MM.1S (cell line): ENCODE measurements around the gene FRK.

Source experiments
- DNase-seq: peaks from one replicate; pipeline ENCODE4 v3.0.0-alpha.2; 2015
- H2AFZ ChIP-seq: fragments of 300-600 bp; sonication (generic); 2 replicates; pipeline ENCODE4 v1.6.0; 2016; ENCODE audit warnings: antibody characterized with exemption, low read length
- H3F3A ChIP-seq: fragments of 300-600 bp; sonication (generic); 2 replicates; pipeline ENCODE4 v1.6.1; 2016; ENCODE audit warnings: mild to moderate bottlenecking, antibody characterized with exemption, low read length, moderate library complexity, mixed read lengths; ENCODE audit not compliant: insufficient read depth
- H3K27ac ChIP-seq: fragments of 300-600 bp; sonication (generic); 2 replicates; pipeline ENCODE4 v1.5.1; 2016; ENCODE audit warnings: mild to moderate bottlenecking, low read length
- H3K27me3 ChIP-seq: fragments of 300-600 bp; sonication (generic); replicated peaks from 2 replicates; pipeline ENCODE4 v1.6.0; 2016; ENCODE audit warnings: low read length; ENCODE audit not compliant: insufficient read depth
- H3K36me3 ChIP-seq: fragments of 300-600 bp; sonication (generic); replicated peaks from 2 replicates; pipeline ENCODE4 v1.6.1; 2016; ENCODE audit warnings: mild to moderate bottlenecking, low read length, mixed read lengths; ENCODE audit not compliant: insufficient read depth
- H3K4me1 ChIP-seq: fragments of 300-600 bp; sonication (generic); 2 replicates; pipeline ENCODE4 v1.6.1; 2016; ENCODE audit warnings: low read length, mixed read lengths
- H3K4me2 ChIP-seq: fragments of 300-600 bp; sonication (generic); 2 replicates; pipeline ENCODE4 v1.6.0; 2016; ENCODE audit warnings: low read depth, low read length
- H3K4me3 ChIP-seq: fragments of 300-600 bp; sonication (generic); 2 replicates; pipeline ENCODE4 v1.5.1; 2016; ENCODE audit warnings: low read length, mixed read lengths
- H3K79me2 ChIP-seq: fragments of 300-600 bp; sonication (generic); 2 replicates; pipeline ENCODE4 v1.6.1; 2016; ENCODE audit warnings: mixed run types, low read length, mixed read lengths
- H3K9ac ChIP-seq: fragments of 300-600 bp; sonication (generic); 2 replicates; pipeline ENCODE4 v1.6.1; 2016; ENCODE audit warnings: low read length, mixed read lengths
- H3K9me2 ChIP-seq: fragments of 300-600 bp; sonication (generic); replicated peaks from 2 replicates; pipeline ENCODE4 v1.6.1; 2016; ENCODE audit warnings: mild to moderate bottlenecking, low read length, mixed read lengths; ENCODE audit not compliant: insufficient read depth
- H3K9me3 ChIP-seq: fragments of 300-600 bp; sonication (generic); replicated peaks from 2 replicates; pipeline ENCODE4 v1.6.1; 2016; ENCODE audit warnings: mild to moderate bottlenecking, low read length, mixed read lengths; ENCODE audit not compliant: insufficient read depth
- H4K20me1 ChIP-seq: fragments of 300-600 bp; sonication (generic); 2 replicates; pipeline ENCODE4 v1.6.1; 2016; ENCODE audit warnings: mild to moderate bottlenecking, low read length, moderate library complexity, mixed read lengths; ENCODE audit not compliant: insufficient read depth
- EZH2 ChIP-seq: fragments of 300-600 bp; sonication (generic); optimal IDR thresholded peaks from 2 replicates; pipeline ENCODE3; 2017; ENCODE audit warnings: low read depth, mild to moderate bottlenecking, antibody characterized with exemption, low read length, mixed read lengths
- EZH2phosphoT487 ChIP-seq: fragments of 300-600 bp; sonication (generic); IDR thresholded peaks from 2 replicates; pipeline ENCODE4 v1.6.1; 2018; ENCODE audit warnings: antibody characterized with exemption, low read length
- TF ChIP-seq, protein P1 (sequence below): fragments of 300-600 bp; sonication (generic); IDR thresholded peaks from 2 replicates; pipeline ENCODE4 v1.5.1; 2016; ENCODE audit warnings: antibody characterized with exemption, low read length, mixed read lengths

FRK gene

DNA sequence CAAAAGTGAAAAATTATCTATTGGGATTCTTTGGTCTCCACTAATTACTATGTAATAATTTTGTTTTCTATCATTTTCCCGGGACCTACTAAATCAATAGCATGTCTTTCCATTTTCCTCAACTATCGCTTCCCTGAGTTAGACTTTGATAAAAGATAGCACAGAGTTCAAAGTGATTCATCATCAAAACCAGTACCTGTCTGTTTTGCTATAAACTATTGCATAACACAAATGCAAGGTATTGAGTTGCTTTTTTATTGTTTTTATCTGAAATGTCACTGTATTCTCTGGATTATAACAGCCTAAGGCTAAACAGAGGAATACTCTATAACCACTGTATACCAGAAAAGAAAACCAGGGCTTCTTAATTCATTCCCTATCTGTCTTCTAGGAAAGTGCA is 19.7 kb downstream of the FRK start:
- Histone ChIP-seq H3K4me3 (no peak overlapping the region), H3K27me3 (no peaks in the 10 kb centered on the region), H3K9me3 (no peaks in the 10 kb centered on the region), H3F3A (no peaks in the 10 kb centered on the region), H2AFZ (no peak overlapping the region), H3K9me2 (no peaks in the 10 kb centered on the region), H3K36me3 (no peaks in the 10 kb centered on the region), H3K4me2 (no peak overlapping the region), H3K79me2 (no peaks in the 10 kb centered on the region), H4K20me1 (no peaks in the 10 kb centered on the region), H3K9ac (no peak overlapping the region), H3K4me1 (no peaks in the 10 kb centered on the region), H3K27ac (no peak overlapping the region)
- TF ChIP-seq EZH2, result no peak
- no peak for TF ChIP-seq EZH2phosphoT487
- TF ChIP-seq, protein P1, sequence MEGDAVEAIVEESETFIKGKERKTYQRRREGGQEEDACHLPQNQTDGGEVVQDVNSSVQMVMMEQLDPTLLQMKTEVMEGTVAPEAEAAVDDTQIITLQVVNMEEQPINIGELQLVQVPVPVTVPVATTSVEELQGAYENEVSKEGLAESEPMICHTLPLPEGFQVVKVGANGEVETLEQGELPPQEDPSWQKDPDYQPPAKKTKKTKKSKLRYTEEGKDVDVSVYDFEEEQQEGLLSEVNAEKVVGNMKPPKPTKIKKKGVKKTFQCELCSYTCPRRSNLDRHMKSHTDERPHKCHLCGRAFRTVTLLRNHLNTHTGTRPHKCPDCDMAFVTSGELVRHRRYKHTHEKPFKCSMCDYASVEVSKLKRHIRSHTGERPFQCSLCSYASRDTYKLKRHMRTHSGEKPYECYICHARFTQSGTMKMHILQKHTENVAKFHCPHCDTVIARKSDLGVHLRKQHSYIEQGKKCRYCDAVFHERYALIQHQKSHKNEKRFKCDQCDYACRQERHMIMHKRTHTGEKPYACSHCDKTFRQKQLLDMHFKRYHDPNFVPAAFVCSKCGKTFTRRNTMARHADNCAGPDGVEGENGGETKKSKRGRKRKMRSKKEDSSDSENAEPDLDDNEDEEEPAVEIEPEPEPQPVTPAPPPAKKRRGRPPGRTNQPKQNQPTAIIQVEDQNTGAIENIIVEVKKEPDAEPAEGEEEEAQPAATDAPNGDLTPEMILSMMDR, result no peak
- no peak for DNase-seq

DNA sequence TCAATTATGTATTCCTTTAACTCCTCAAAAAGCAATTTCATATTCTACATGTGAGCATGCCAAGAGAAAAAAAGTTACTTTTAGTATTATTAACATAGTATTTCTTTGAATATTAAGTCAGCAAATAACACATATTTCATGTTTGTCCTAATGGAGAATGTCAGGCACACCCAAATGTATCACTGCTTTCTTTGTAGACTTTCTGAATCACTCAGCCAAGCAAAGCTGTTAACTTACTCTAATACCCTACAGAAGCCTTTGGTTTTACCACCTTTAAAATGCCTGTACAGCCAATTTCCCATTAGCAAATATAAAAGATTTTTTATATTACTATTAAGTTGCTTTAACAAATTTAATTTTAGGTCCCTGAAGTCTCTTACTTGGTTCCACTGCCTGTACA is 23.8 kb downstream of the FRK start:
- no peaks in the 10 kb centered on the region for H3K36me3 ChIP-seq
- no peak overlapping the region for H2AFZ ChIP-seq
- TF ChIP-seq EZH2 (no peak), EZH2phosphoT487 (no peak)
- TF ChIP-seq, protein P1, result no peak
- no peak overlapping the region for H3K4me3 ChIP-seq
- H3K27me3 ChIP-seq, result no peaks in the 10 kb centered on the region
- no peaks in the 10 kb centered on the region for H3F3A ChIP-seq
- no peak overlapping the region for H3K27ac ChIP-seq
- no peak for DNase-seq
- no peaks in the 10 kb centered on the region for H4K20me1 ChIP-seq
- H3K9ac ChIP-seq, result no peak overlapping the region
- H3K4me2 ChIP-seq, result no peak overlapping the region
- no peaks in the 10 kb centered on the region for H3K9me2 ChIP-seq
- no peaks in the 10 kb centered on the region for H3K9me3 ChIP-seq
- H3K4me1 ChIP-seq, result no peaks in the 10 kb centered on the region
- no peaks in the 10 kb centered on the region for H3K79me2 ChIP-seq

DNA sequence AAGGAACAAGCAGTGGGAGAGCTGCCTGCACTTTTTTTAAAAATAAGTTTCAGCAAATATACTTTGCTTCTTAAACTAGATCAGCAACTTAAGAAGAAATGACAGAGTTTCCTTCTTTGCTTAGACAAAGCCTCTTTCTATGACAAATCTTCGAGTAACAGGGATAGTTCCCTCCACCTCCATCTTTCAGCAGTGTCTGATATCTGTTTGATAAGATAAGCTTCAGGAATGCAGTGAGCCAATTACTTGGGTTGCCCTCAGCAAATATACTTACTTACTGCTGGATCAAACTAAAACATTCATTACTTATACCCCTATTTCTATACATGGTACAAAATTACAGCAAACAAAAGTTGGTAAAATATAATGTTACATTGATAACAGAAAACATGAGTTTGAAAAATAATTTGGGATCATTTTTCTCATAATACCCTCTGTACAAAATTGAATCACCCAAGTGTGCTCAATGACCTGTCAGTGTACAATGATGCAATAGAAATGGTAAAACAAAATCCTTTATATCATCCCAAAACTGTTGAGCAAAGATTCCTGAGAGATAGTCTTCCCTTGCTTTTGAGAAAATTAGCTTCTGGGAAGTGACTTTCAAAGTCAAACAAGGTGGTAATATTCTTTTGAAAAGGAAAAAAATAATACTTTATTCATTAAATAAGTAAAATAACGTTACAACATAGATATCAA is 24.5 kb downstream of the FRK start:
- Histone ChIP-seq H3K27me3 (no peaks in the 10 kb centered on the region), H3K4me1 (no peaks in the 10 kb centered on the region), H4K20me1 (no peaks in the 10 kb centered on the region), H3F3A (no peaks in the 10 kb centered on the region), H3K36me3 (no peaks in the 10 kb centered on the region), H3K79me2 (no peaks in the 10 kb centered on the region), H3K4me2 (no peak overlapping the region), H3K9ac (no peak overlapping the region), H3K4me3 (no peak overlapping the region), H3K9me3 (no peaks in the 10 kb centered on the region), H3K9me2 (no peaks in the 10 kb centered on the region), H2AFZ (no peak overlapping the region), H3K27ac (no peak overlapping the region)
- no peak for DNase-seq
- TF ChIP-seq EZH2phosphoT487 (no peak), EZH2 (no peak)
- TF ChIP-seq, protein P1, result no peak
